ENCODE data around the gene MCTP2. TPM values are rescaled to one million over a fixed set of nuclear protein-coding genes. Genes with fewer than 3 reads are reported as not detected.

Gene MCTP2
- total and polyA plus RNA-seq, 2 donors (not counting 1 experiment from before 2014, with no cell fraction given): 38.3 to 64.8 TPM

DNA sequence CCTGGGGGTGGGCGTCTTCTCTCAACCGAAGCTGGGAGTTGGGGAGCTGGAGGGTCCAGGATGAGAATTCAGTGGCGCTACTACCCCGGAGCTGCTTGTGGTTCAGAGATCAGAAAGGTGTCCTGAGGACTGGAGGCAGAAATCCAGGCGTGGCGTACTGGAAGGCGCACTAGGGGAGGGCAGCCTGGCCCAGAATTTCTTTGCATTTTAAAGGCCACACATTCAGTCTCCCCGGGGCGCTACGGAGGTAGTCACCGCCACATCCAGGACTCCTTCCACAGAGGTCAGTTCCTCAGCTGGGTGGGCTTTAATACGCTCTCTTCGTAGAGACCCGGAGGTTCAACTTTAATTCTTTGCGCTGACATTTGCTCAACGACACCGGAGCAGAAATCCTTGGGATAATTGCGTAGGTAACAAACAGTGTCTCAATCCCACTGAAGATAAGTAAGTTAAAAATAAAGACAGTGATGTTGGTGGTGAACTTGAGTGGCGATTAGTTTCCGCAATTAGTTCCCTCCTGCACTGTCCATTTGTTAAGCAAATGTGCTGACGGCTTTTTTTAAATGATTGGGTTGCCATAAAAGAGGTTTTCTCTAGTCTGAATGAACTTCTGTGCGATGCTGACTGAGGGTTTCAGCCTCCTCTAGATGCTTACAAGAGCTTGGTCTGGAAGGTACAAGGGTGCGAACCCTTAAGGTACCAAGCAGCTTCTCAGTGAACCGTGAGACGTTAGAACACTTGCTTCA lies 535 bp downstream of the MCTP2 start:
- no peak for TF ChIP-seq EZH2 (IDR thresholded peaks at IDR 0.05; ENCODE audit: borderline replicate concordance, insufficient read depth, low read depth, low read length, poor library complexity, severe bottlenecking)
- TF ChIP-seq, protein P1, sequence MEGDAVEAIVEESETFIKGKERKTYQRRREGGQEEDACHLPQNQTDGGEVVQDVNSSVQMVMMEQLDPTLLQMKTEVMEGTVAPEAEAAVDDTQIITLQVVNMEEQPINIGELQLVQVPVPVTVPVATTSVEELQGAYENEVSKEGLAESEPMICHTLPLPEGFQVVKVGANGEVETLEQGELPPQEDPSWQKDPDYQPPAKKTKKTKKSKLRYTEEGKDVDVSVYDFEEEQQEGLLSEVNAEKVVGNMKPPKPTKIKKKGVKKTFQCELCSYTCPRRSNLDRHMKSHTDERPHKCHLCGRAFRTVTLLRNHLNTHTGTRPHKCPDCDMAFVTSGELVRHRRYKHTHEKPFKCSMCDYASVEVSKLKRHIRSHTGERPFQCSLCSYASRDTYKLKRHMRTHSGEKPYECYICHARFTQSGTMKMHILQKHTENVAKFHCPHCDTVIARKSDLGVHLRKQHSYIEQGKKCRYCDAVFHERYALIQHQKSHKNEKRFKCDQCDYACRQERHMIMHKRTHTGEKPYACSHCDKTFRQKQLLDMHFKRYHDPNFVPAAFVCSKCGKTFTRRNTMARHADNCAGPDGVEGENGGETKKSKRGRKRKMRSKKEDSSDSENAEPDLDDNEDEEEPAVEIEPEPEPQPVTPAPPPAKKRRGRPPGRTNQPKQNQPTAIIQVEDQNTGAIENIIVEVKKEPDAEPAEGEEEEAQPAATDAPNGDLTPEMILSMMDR (IDR thresholded peaks at IDR 0.05): no peak
- Histone ChIP-seq H3K4me2 (replicated peaks; ENCODE audit: low read depth, low read length, poor library complexity, severe bottlenecking) (peak overlapping the region; percentile 85), H3K4me1 (ENCODE audit: control insufficient read depth in 2 of 2, insufficient read depth in 2 of 2, low read length in 2 of 2) (peaks cover 56 to 65% of the 10 kb centered on the region in 2 donors), H3K27me3 (replicated peaks in 1 of 4; ENCODE audit: control extremely low read depth in 1 of 4, control insufficient read depth in 3 of 4, insufficient read depth in 4 of 4, low read length in 3 of 4) (no peaks in the 10 kb centered on the region), H3K36me3 (replicated peaks in 1 of 2; ENCODE audit: control extremely low read depth in 1 of 2, control insufficient read depth in 1 of 2, extremely low read depth in 1 of 2, insufficient read depth in 2 of 2, low read length in 1 of 2) (peaks cover 0 to 2% of the 10 kb centered on the region in 2 experiments), H3K9me3 (ENCODE audit: control extremely low read depth in 1 of 3, control insufficient read depth in 2 of 3, insufficient read depth in 1 of 3, low read length in 2 of 3) (no peaks in the 10 kb centered on the region), H2AFZ (ENCODE audit: insufficient read depth, low read depth, low read length, poor library complexity, severe bottlenecking) (peak overlapping the region; percentile 90), H3K4me3 (ENCODE audit: control extremely low read depth in 1 of 5, extremely low read depth in 1 of 5, insufficient read depth in 1 of 5, low read depth in 2 of 5, low read length in 4 of 5) (peak overlapping the region; percentile 70 to 87 (median 80)), H4K20me1 (ENCODE audit: control insufficient read depth, insufficient read depth, low read length, poor library complexity, severe bottlenecking) (peaks cover 12% of the 10 kb centered on the region), H3K79me2 (ENCODE audit: control insufficient read depth, insufficient read depth, low read length) (peaks cover 62% of the 10 kb centered on the region), H3K27ac (ENCODE audit: low read length in 2 of 2) (peak overlapping the region; percentile 56 to 90), H3K9ac (ENCODE audit: low read length) (peak overlapping the region; percentile 90)
- ATAC-seq (ENCODE audit: low read depth): peak; percentile 16
- WGBS (ENCODE audit: insufficient coverage): 0% methylated on average over 21 of the region's 25 CpGs
- intact Hi-C loops (cut with micrococcal nuclease): loop anchor here (1.0 to 5.0 kb wide), 4 partner anchors 26 to 92 kb away; no protein-coding TSS in a partner anchor
- Mint-ChIP-seq H3K4me3 (peak overlapping the region; percentile 95), H3K4me1 (peaks cover 75% of the 10 kb centered on the region), H3K27ac (peak overlapping the region; percentile 93), H3K27me3 (no peaks in the 10 kb centered on the region), H3K9me3 (ENCODE audit: insufficient read depth) (no peaks in the 10 kb centered on the region)
- ChIA-PET POLR2A (interaction anchor here (0.8 to 4.2 kb wide), 5 partner anchors 9 to 75 kb away, joined by 3 to 22 read pairs (median 4); no protein-coding TSS in a partner anchor), CTCF (interaction anchor here (0.6 to 6.5 kb wide), 11 partner anchors 8 to 92 kb away, joined by 3 to 97 read pairs (median 13); no protein-coding TSS in a partner anchor)
- peak; percentile 57 for DNase-seq

DNA sequence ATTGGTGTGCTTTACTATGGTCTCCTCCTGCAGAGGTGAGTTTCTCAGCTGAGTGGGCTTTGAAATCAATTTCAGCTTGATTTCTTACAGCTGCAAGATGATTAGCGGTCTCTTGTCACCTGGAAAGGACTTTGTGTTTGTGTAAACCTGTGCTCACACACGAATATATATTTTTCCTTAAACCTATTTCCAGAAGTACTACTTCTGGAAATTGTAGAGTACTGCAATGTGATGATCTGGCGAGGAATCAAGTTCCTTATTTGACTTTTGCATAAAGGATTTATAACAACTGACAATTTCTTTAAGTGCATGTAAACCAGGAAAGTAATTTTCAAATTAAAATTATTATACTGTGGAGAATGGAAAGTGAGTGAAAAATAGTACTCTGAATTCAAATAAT lies 2.1 kb downstream of the MCTP2 start:
- Histone ChIP-seq H3K36me3 (replicated peaks in 1 of 2; ENCODE audit: control extremely low read depth in 1 of 2, control insufficient read depth in 1 of 2, extremely low read depth in 1 of 2, insufficient read depth in 2 of 2, low read length in 1 of 2) (peaks cover 0 to 2% of the 10 kb centered on the region in 2 experiments), H3K9ac (ENCODE audit: low read length) (peak overlapping the region; percentile 9), H4K20me1 (ENCODE audit: control insufficient read depth, insufficient read depth, low read length, poor library complexity, severe bottlenecking) (peaks cover 12% of the 10 kb centered on the region), H3K9me3 (ENCODE audit: control extremely low read depth in 1 of 3, control insufficient read depth in 2 of 3, insufficient read depth in 1 of 3, low read length in 2 of 3) (no peaks in the 10 kb centered on the region), H3K27ac (ENCODE audit: low read length in 2 of 2) (peak overlapping the region in 1 of 2 donors; percentile 60), H3K79me2 (ENCODE audit: control insufficient read depth, insufficient read depth, low read length) (peaks cover 65% of the 10 kb centered on the region), H3K4me1 (ENCODE audit: control insufficient read depth in 2 of 2, insufficient read depth in 2 of 2, low read length in 2 of 2) (peaks cover 66 to 75% of the 10 kb centered on the region in 2 donors), H3K4me2 (replicated peaks; ENCODE audit: low read depth, low read length, poor library complexity, severe bottlenecking) (peak overlapping the region; percentile 85), H2AFZ (ENCODE audit: insufficient read depth, low read depth, low read length, poor library complexity, severe bottlenecking) (no peak overlapping the region), H3K27me3 (replicated peaks in 1 of 4; ENCODE audit: control extremely low read depth in 1 of 4, control insufficient read depth in 3 of 4, insufficient read depth in 4 of 4, low read length in 3 of 4) (no peaks in the 10 kb centered on the region), H3K4me3 (ENCODE audit: control extremely low read depth in 1 of 5, extremely low read depth in 1 of 5, insufficient read depth in 1 of 5, low read depth in 2 of 5, low read length in 4 of 5) (peak overlapping the region in 1 of 5 experiments; percentile 87)
- ATAC-seq (ENCODE audit: low read depth) (no peak), DNase-seq (no peak)
- peak overlapping the region; percentile 47 for H3K27ac Mint-ChIP-seq
- H3K27me3 Mint-ChIP-seq: no peaks in the 10 kb centered on the region
- no peak for TF ChIP-seq EZH2 (IDR thresholded peaks at IDR 0.05; ENCODE audit: borderline replicate concordance, insufficient read depth, low read depth, low read length, poor library complexity, severe bottlenecking)
- TF ChIP-seq, protein P1 (IDR thresholded peaks at IDR 0.05): no peak
- POLR2A ChIA-PET: interaction anchor here (0.7 kb wide), 1 partner anchor 73 kb away, joined by 3 read pairs; no protein-coding TSS in a partner anchor
- no peaks in the 10 kb centered on the region for H3K9me3 Mint-ChIP-seq (ENCODE audit: insufficient read depth)
- peaks cover 86% of the 10 kb centered on the region for H3K4me1 Mint-ChIP-seq
- CTCF ChIA-PET: interaction anchor here (0.5 to 6.5 kb wide), 4 partner anchors 20 to 90 kb away, joined by 3 to 97 read pairs (median 42); no protein-coding TSS in a partner anchor
- intact Hi-C loops (cut with micrococcal nuclease): loop anchor here (5.0 kb wide), 1 partner anchor 39 kb away; no protein-coding TSS in a partner anchor
- peak overlapping the region; percentile 61 for H3K4me3 Mint-ChIP-seq
- WGBS (ENCODE audit: insufficient coverage): no CpG with 5 or more reads among the region's 3 CpGs
